HG02588 (cell line): ENCODE measurements around the gene PARD3.
"Not testable (repeated sequence)": the region's sequence is repeated elsewhere in the genome, so short reads cannot be mapped to it uniquely, and the experiment has no call there.

Source experiments
- ATAC-seq: cut with Tn5 transposase; IDR thresholded peaks from one replicate; pipeline ENCODE4 v1.9.1; 2021; ENCODE audit warnings: mild to moderate bottlenecking, moderate library complexity; ENCODE audit not compliant: unreplicated experiment

Gene PARD3

GRCh38 chr10:34815185-34816084 is at the start of gene PARD3:
Gene PARD3, minus strand, starts transcription at chr10:34815296. Its CDS starts 301 bp downstream, at chr10:34814995.
- peak; percentile 43 for ATAC-seq

DNA sequence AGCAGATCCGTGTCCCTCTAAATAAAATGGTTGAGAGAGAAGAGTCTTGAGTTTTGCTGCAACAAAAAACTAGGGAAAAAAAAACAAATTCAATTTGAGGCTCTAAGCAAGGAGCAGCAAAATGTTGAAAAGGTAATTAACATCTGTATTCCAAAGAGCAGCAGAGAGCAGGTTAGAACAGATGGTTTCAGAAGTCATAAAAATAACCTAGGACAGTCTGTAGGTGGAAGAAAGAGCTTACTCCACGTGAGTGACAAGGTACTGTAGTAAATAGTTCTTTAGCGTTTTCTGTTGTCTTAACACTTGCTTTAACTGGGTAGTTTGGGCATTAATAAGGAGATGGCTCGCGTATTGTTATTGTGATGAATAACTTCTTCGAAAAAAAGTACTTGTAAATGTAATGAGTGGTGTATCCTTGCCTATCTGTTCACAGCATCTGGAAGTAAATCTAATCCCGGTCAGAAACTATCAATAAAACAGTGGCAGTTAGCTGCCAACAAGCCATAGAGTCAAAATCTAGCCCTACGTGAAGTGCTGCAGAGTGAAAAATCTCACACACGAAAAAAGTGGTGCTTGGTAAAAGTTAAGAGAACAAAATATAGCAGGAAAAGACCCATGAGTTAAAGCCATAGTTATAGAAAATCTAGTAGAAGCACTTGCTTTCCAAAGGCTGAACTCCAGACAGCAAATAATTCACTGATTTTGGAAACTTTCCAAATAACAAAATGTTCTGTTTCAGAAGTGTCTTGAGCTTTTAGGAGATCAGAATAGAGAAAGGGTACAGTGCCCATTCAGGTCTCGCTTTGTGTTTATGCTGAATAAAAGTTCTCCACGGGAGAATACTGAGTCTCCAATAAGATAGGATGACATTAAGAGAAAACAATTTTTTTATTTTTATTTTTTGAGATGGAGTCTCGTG is 49.3 kb upstream of the PARD3 start:
- no peak for ATAC-seq

DNA sequence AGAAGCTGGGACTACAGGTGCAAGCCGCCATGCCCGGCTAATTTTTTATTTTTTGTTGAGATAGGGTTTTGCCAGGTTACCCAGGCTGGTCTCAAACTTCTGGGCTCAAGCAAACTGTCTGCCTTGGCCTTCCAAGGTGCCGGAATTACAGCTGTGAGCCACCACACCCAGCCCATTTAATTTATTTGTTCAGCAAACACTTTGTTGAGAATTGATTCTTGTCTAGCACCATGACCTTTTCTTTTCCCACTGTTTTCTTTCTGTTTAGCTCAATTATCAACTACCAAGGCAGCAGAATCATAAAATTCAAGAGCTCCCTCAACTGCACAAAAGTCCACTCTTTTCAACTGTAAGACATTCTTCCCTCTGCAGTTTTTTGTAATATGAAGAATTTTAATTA is 47.8 kb upstream of the PARD3 start:
- ATAC-seq, result no peak

DNA sequence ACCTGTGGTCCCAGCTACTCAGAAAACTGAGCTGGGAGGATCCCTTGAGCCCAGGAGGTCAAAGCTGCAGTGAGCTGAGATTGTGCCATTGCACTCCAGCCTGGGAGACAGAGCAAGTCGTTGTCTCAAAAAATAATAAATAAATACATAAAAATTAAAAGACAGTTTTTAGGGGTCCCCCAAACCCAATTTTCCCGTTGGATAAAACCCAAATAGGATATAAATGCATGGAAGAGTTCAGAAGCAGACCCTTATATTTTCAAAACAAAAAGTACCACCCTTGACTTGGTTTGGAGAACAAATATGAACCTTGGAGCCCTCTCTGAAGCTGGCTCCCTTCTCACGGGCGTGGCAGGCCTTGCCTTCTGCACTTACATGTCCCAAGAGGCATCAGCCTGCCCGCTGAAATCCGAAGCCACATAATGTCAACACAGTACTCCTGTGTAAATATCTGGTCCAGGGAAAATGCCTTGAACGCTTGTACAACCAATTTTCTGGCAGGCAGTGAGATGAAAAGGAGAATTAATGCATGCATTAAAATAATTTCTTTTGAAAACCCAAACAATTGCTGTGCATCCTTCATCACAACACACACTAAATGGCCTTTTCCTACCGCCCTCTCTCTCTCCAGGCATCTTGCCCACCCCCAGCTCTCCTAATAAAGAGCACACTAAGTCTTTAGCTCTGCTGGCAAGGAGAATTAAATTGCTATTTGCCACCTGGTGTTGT is 46.4 kb upstream of the PARD3 start:
- no peak for ATAC-seq

DNA sequence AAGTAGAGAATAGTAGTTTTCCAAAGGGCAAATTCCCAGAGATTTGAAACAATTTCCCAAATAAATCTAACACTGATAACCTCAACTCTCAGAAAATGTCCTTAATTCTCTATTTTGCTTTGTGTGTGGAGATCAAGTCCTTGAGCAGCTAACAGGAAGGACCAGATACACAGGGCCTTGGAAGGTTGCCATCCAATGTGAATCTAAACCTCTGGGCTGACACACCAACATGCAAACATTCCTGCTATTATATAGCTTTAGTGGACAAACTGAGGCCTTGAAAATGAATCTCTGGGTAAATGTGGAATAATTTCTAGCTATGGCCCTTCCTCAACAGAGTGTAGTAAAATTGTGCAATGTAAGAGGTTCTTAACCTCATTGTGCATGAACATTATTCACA is 44.1 kb upstream of the PARD3 start:
- no peak for ATAC-seq

DNA sequence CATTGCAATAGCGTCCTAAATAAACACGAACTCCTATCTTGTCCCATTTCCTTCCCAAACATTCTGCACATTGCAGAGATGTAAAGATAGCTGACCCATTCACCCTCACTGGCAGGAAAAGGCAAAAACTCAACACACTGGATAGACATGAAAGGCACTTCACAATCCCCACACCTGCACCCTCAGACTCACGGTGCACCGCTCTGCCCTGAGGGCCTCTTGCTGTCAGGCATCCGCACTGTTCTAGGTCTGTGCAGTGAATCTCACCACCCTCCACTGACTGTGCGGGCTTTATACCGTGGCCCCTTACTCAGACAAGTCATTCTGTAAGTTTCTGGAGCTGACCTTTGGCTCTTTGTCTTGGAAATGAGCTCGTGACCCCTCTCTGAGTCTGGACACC is 42.9 kb upstream of the PARD3 start:
- no peak for ATAC-seq

DNA sequence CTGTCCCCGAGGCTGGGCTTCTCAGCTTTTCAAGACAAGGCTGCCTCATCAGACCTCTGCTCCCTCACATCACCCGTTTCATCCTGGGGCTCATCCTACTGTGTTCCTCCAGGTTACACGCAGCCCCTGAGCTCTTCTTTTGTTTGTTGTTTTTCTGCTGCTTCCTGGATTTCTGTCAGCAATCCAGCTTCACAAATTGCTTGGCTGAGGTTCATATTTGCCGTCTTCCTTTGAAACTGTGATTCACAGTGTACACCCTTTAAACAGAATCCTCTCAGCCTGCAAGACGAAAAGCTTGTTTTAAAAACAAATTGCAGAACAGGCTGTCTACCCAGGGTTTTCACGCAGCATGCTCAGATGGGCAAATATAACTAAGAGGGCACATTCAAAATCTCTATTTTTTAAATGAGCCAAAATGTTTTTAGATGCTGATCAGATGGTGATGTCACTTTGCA is 39.1 kb upstream of the PARD3 start:
- ATAC-seq, result no peak

DNA sequence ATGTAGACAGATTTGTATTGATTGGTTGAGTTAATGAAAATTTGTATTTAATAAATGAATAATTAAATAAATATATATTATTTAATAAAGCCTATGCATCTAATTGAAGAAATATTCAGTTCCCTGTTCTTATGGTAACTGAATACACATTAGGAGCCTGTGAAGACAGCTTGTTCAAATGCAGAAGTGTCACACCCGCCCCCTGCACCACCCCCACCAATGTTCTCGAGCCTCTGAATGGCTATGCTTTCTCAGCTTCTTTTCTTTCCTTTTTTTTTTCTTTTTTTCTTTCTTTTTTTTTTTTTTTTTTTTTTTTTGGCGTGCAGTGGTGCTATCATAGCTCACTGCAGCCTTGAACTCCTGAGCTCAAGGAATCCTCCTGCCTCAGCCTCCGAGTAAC is 38.3 kb upstream of the PARD3 start:
- no peak for ATAC-seq

DNA sequence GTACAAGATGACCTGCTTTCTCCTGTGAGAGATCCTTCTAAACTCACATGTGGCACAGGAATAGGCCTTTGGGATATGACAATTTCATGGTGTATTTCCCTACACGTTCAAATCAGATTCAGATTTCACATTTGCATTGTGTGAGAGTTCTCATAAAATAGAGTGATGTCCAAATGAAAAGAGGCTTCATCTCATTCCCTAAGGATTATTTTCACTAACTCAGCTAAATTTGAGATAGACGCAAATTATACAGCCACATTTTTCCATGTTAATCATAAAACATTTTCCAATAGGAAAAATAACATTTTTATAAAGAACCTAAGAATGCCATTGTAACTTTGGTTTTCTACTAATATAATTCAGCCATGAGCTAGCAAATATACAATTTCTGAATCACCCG is 35.5 kb upstream of the PARD3 start:
- ATAC-seq, result no peak

DNA sequence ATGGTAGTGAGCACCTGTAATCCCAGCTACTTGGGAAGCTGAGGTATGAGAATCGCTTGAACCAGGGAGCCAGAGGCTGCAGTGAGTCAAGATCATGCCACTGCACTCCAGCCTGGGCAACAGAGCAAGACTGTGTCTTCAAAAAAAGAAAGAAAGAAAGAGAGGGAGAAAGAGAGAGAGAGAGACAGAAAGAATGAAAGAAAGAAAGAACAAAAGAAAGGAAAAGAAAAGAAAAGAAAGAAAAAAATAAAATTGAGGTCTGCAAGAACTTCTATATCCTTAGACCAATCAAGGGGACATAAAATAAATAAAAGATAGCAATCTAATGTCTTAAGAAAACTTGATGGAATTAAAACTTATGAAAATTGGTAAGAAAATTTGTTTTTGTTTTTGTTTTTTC is 34.9 kb upstream of the PARD3 start:
- no peak for ATAC-seq

DNA sequence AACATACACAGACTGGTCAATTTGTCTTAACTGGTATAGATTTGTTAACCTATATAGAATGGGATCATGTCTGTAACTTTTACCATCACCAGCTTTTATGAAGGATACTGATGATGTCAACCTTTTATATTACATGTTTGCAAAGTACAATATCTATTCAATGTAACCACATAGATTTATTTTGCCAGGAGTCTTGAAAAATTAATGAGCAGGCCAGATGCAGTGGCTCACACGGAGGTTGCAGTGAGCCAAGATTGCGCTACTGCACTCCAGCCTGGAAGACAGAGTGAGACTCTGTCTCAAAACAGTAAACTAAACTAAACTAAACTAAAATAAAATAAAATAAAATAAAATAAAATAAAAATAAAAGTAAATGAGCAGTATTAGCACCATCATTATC is 30.0 kb upstream of the PARD3 start:
- no peak for ATAC-seq

- ATAC-seq, result no peak
These were observed 29.4 kb upstream of the PARD3 start for GRCh38 chr10:34844448-34844847.

- ATAC-seq, result not testable (repeated sequence)
These were observed 28.4 kb upstream of the PARD3 start for GRCh38 chr10:34843470-34843869.

- ATAC-seq, result no peak
These were observed 23.3 kb upstream of the PARD3 start for GRCh38 chr10:34838366-34838900.

DNA sequence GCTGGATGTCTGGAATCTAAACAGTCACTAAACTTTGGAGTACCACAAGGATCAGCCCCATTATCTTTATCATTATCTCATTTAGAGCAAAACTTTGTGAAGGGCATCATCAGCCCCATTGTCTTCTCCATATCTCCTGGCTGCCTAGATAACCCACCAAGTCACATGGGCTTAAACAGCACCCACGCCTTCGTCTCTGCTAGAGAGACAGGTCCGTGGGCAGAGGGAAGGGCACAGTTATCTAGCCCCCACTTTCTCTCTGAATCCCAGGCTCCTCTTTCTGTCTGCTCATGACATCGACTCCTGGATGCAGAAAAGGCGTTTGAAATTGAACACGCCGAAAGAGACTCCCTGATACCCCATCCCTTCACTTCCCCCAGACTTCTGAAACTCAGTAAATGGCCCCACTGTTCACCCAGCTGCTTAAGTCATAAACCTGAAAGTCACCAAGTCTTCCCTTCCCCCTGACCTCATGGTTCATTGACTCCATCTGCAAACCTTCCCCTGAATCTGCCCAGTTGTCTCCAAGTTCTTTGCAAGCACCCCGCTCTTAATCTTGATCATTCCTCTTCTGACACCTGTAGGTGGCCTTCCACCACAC is 20.9 kb upstream of the PARD3 start:
- ATAC-seq, result no peak

DNA sequence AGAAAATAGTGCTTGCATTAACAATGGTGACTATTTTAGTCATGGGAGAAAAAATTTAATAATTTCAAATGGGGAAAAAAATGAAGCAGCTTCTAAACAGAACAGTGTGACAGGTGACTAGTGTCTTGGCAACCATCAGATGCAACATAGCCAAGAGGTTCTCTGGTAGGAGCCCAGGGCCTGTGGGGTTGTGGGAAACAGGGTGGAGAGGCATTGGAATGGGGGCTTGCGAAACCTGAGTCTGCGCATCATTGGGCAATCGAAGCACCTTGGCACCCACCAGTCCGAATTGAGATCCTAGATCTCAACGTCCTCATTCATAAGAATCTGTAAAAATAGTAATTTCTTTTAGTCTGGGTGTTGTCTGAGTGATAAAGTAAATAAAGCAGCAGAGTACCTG is 19.2 kb upstream of the PARD3 start:
- ATAC-seq, result no peak

DNA sequence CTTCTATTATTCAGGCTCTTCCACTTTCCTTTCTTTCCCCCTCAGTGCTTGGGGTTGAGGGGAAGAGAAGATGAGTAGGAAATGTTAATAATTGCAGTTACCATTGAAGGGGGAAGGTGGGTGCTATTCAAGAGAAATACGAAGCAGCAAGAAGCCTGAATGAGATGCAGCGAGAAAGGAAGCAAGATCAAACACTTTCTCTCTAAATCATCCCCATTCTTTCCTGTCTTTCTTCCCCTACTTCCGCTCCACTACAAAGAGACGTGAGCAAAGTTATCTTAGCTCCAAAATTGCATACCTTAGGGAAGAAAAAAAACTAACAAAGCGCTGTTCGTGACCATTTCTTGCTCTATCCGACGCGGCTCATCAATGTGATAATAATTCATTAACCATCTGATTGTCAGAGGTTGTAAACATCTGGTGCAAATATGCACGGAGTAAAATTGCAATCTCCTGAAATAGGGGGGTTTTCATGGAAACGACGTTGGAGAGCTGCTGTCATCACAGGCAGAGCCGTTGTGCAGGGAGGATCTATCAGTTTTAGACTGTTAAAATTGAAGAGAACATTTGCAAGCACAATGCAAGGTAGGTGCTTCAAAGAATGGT is 15.2 kb upstream of the PARD3 start:
- no peak for ATAC-seq

GRCh38 chr10:34826857-34827766 is 12.0 kb upstream of the PARD3 start:
- ATAC-seq, result no peak

DNA sequence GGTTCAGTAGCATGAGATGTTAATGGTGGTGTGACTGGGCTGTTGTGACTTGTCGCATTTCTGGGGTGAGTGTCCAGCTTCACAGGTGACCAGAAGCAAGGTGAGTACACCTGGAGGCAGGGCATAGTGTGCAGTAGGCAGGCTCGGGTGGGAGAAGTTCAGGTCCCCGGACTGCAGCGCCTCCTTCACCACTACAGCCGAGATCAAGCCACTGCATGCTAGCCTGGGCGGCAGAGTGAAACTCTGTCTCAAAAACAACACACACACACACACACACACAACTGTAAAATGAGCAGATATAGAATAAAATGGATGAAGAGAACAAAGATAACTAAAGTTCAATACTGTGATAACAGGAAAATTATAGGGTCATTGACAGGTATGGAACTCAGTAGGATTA is 11.1 kb upstream of the PARD3 start:
- ATAC-seq, result no peak
